DOHH2 (cell line): ENCODE data around the gene GBA2.

Source experiments
- CTCF ChIP-seq: fragments of 200-600 bp; sonication (generic); IDR thresholded peaks from one replicate; pipeline ENCODE4 v1.5.1; 2014; ENCODE audit warnings: antibody characterized with exemption, mild to moderate bottlenecking, low read depth, low read length; ENCODE audit not compliant: poor library complexity, severe bottlenecking
- EZH2phosphoT487 ChIP-seq: fragments of 200-600 bp; sonication (generic); IDR thresholded peaks from 2 replicates; pipeline ENCODE4 v1.6.1; 2017; ENCODE audit warnings: borderline replicate concordance, mild to moderate bottlenecking, antibody characterized with exemption, low read length, moderate library complexity, mixed read lengths

DNA sequence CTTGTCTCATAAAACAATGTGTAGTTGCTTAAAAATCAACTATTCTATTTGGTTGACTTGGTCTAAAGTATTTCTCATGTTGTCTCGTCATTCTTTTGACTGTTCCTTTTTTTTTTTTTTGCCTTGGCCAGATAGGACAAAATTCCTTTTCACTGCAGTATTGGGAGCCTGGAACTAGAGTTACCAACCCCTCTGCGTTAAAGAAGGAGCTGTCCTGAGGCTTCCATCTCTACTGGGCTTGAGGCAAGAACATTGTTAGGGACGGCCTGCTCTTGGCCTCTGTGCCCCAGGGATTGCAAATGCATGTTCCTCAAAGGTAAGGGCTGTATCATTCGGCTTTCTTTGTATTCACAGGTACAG lies 41.0 kb upstream of the GBA2 start:
- TF ChIP-seq CTCF (no peak), EZH2phosphoT487 (no peak)
